ENCODE results near the gene BAZ1A. TPM values are rescaled to one million over a fixed set of nuclear protein-coding genes. Genes with fewer than 3 reads are reported as not detected.

The BAZ1A gene
- polyA plus RNA-seq, 2 of the 4 experiments (the other 2 are of a cell fraction), result 32.9 to 38.2 TPM

DNA sequence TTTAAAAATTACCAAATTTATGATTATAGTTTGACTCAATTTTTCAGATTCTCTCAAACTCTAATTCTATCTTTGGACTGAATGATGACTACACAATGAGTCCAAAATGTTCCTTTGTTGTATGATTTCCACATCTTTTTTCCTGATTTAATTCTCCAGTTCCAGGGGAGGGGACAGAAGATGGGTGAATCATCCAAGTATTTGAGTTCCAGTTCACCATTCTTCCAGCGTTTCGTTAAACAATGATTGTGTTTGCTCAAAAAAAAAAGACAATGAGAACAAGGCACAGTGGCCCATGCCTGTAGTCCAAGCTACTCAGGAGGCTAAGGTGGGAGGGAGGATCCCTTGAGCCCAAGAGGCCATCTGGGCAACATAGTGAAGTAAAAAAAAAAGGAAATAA lies 23.8 kb downstream of the BAZ1A start:
- Histone ChIP-seq H3K4me1 (peaks cover 13% of the 10 kb centered on the region), H3K27ac (peak overlapping the region; percentile 60 to 73; a peak in 5 of 6 replicates), H3K9me3 (no peaks in the 10 kb centered on the region), H3K4me3 (no peak overlapping the region), H3K4me2 (peak overlapping the region; percentile 43)
- FAIRE-seq (no peak), DNase-seq (ENCODE audit: low read depth in 1 of 2, low spot score in 1 of 2) (peak; percentile 27 to 64), ATAC-seq (peak; percentile 71 to 82; a peak in 4 of 6 replicates)
- ChIA-PET POLR2A (interaction anchor here (0.6 to 0.7 kb wide), 2 partner anchors 143 to 445 kb away, joined by 4 to 7 read pairs; no protein-coding TSS in a partner anchor), CTCF (interaction anchor here (1.0 to 1.8 kb wide), 2 partner anchors 20 to 109 kb away, joined by 3 to 4 read pairs; no protein-coding TSS in a partner anchor)
- TF ChIP-seq CEBPB (IDR thresholded peaks at IDR 0.05) (peak in 1 of 2 experiments; percentile 8; a peak in 1 of 4 replicates), JUNB (IDR thresholded peaks at IDR 0.05) (peak; percentile 27; the same call in 1 of the 2 replicates), PHF8 (IDR thresholded peaks at IDR 0.05; ENCODE audit: borderline replicate concordance, low read depth) (no peak), CBX2 (IDR thresholded peaks at IDR 0.05; ENCODE audit: borderline replicate concordance, low read depth) (no peak), FOSL2 (IDR thresholded peaks at IDR 0.05) (no peak), FOSL2 (CRISPR knock-in tag; IDR thresholded peaks at IDR 0.05) (peak; percentile 45)
- WGBS (ENCODE audit: missing lambda C conversion rate), result 8% methylated on average over 2 of the region's 2 CpGs

DNA sequence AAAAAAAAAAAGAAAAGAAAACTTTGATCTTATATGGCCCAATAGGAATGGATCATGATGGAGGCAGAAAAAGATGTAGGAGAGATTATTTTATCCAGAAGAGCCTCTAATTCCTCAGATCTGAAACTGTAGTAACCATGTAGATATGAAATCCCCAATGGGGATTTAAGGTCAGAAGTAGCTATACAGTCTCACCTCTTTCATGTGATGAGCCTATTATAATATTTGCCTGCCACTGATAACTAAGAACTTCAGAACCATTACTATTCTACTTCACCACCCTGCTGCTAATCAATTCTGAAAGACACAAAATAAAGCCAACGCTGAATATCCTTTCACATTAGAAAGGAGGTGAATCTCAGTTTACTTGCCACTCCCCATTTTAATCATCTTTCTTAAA lies 29.3 kb downstream of the BAZ1A start:
- WGBS (ENCODE audit: missing lambda C conversion rate), result 84% methylated on average over 1 of the region's 1 CpG
- H3K27ac ChIP-seq, result no peak overlapping the region
- CTCF ChIA-PET, result no interaction called here
- ATAC-seq (no peak), FAIRE-seq (no peak), DNase-seq (ENCODE audit: low read depth in 1 of 2, low spot score in 1 of 2) (no peak)
- no peak overlapping the region for H3K4me3 ChIP-seq
- H3K9me3 ChIP-seq, result no peaks in the 10 kb centered on the region
- no peak overlapping the region for H3K4me2 ChIP-seq
- POLR2A ChIA-PET, result no interaction called here
- TF ChIP-seq TP53 (CRISPR knock-in tag; IDR thresholded peaks at IDR 0.05) (no peak), RAD21 (conservative IDR thresholded peaks at IDR 0.05 in 1 of 2, IDR thresholded peaks at IDR 0.05 in 1 of 2) (no peak), KDM1A (IDR thresholded peaks at IDR 0.05; ENCODE audit: low read depth) (no peak), MAZ (IDR thresholded peaks at IDR 0.05; ENCODE audit: borderline replicate concordance, low read depth, low read length) (no peak)
- TF ChIP-seq, protein P1, sequence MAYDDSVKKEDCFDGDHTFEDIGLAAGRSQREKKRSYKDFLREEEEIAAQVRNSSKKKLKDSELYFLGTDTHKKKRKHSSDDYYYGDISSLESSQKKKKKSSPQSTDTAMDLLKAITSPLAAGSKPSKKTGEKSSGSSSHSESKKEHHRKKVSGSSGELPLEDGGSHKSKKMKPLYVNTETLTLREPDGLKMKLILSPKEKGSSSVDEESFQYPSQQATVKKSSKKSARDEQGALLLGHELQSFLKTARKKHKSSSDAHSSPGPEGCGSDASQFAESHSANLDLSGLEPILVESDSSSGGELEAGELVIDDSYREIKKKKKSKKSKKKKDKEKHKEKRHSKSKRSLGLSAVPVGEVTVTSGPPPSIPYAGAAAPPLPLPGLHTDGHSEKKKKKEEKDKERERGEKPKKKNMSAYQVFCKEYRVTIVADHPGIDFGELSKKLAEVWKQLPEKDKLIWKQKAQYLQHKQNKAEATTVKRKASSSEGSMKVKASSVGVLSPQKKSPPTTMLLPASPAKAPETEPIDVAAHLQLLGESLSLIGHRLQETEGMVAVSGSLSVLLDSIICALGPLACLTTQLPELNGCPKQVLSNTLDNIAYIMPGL (CRISPR knock-in tag; IDR thresholded peaks at IDR 0.05; ENCODE audit: borderline replicate concordance), result no peak
- H3K4me1 ChIP-seq, result peaks cover 29% of the 10 kb centered on the region

DNA sequence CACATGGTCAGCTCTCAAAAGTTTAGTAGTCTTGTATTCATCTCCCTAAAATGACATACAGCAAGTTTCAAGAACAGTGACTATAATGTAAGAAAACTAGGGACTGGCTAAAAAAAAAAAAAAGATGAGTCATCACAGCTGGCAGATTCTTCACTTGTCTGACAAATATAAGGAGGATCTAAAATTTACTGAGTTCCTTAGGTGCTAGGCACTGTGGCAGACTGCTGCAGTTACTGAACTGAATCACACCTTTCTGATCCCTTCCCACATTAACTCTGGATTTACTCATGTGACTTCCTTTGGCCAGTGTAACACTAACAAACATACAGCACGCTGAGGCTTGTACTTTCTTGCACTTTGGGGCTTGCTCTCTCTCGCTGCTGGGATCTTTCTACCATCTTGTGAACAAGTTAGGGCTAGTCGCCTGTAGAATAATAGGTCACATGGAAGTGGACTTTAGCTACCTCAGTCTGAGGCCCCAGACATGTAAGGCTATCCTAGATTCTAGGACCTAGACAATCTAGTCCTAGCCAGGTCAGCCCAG lies 32.1 kb downstream of the BAZ1A start:
- DNase-seq (ENCODE audit: low read depth in 1 of 2, low spot score in 1 of 2), result peak; percentile 32 to 55
- peaks cover 33% of the 10 kb centered on the region for H3K4me1 ChIP-seq
- peak; percentile 77 to 83 for ATAC-seq
- WGBS (ENCODE audit: missing lambda C conversion rate), result 56% methylated on average over 3 of the region's 3 CpGs
- peak overlapping the region; percentile 71 to 84 for H3K27ac ChIP-seq
- CTCF ChIA-PET, result interaction anchor here (0.6 to 1.0 kb wide), 3 partner anchors 68 to 201 kb away, joined by 3 to 4 read pairs (median 4); no protein-coding TSS in a partner anchor
- peak overlapping the region; percentile 51 for H3K4me2 ChIP-seq
- POLR2A ChIA-PET, result interaction anchor here (1.3 kb wide), 1 partner anchor 32 kb away, joined by 3 read pairs; the partner anchor contains the start of gene BAZ1A
- TF ChIP-seq FOSL2 (IDR thresholded peaks at IDR 0.05) (peak; percentile 73), FOSL2 (CRISPR knock-in tag; IDR thresholded peaks at IDR 0.05) (peak; percentile 96), NFE2L2 (conservative IDR thresholded peaks at IDR 0.05; ENCODE audit: low read length) (peak; percentile 79), ESRRA (IDR thresholded peaks at IDR 0.05; ENCODE audit: borderline replicate concordance, low read length) (no peak), ZSCAN20 (CRISPR knock-in tag; IDR thresholded peaks at IDR 0.05) (0 out of 2 replicates have a peak, but pooled peaks have one; percentile 35), ZFP36 (IDR thresholded peaks at IDR 0.05; ENCODE audit: borderline replicate concordance, partially characterized antibody) (no peak), CBX8 (IDR thresholded peaks at IDR 0.05) (no peak), CHD4 (IDR thresholded peaks at IDR 0.05; ENCODE audit: borderline replicate concordance) (no peak), FOSB (CRISPR knock-in tag; IDR thresholded peaks at IDR 0.05) (no peak), ZNF302 (CRISPR knock-in tag; IDR thresholded peaks at IDR 0.05) (no peak), MAFK (IDR thresholded peaks at IDR 0.05; ENCODE audit: partially characterized antibody) (peak; percentile 92), HOXB13 (CRISPR knock-in tag; IDR thresholded peaks at IDR 0.05; ENCODE audit: low read depth) (peak; percentile 32; the same call in 1 of the 2 replicates)
- TF ChIP-seq, protein P2, sequence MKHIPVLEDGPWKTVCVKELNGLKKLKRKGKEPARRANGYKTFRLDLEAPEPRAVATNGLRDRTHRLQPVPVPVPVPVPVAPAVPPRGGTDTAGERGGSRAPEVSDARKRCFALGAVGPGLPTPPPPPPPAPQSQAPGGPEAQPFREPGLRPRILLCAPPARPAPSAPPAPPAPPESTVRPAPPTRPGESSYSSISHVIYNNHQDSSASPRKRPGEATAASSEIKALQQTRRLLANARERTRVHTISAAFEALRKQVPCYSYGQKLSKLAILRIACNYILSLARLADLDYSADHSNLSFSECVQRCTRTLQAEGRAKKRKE (CRISPR knock-in tag; IDR thresholded peaks at IDR 0.05; ENCODE audit: low read depth), result peak; percentile 69; the same call in 1 of the 2 replicates
- no peak overlapping the region for H3K4me3 ChIP-seq
- no peaks in the 10 kb centered on the region for H3K9me3 ChIP-seq
- FAIRE-seq, result no peak
